ENCODE results near the gene PARP8.
"Not testable (repeated sequence)": the region's sequence is repeated elsewhere in the genome, so short reads cannot be mapped to it uniquely, and the experiment has no call there.

GRCh38 chr5:50673444-50673843, 7.0 kb downstream of the PARP8 start:
- not testable (repeated sequence) for TF ChIP-seq MXI1 (IDR thresholded peaks at IDR 0.05; ENCODE audit: borderline replicate concordance, low read depth, low read length); CTCF (conservative IDR thresholded peaks at IDR 0.05; ENCODE audit: low read depth, low read length); POLR2A (IDR thresholded peaks at IDR 0.05; ENCODE audit: low read depth, low read length); CEBPB (IDR thresholded peaks at IDR 0.05; ENCODE audit: low read depth, low read length); USF2 (IDR thresholded peaks at IDR 0.05; ENCODE audit: low read depth, low read length); ELK1 (IDR thresholded peaks at IDR 0.05; ENCODE audit: borderline replicate concordance, low read depth, low read length); CHD1 (IDR thresholded peaks at IDR 0.05; ENCODE audit: low read depth, low read length); RAD21 (IDR thresholded peaks at IDR 0.05; ENCODE audit: low read length); MAFK (IDR thresholded peaks at IDR 0.05; ENCODE audit: low read depth, low read length); RFX5 (IDR thresholded peaks at IDR 0.05; ENCODE audit: low read depth, low read length); SMC3 (IDR thresholded peaks at IDR 0.05; ENCODE audit: low read depth, low read length)

Measured in IMR-90 (cell line).